Measurements from ENCODE around the gene ENAH.
"Not testable (repeated sequence)": the region's sequence is repeated elsewhere in the genome, so short reads cannot be mapped to it uniquely, and the experiment has no call there.

ENAH gene

GRCh38 chr1:225644666-225645065, 8.3 kb downstream of the ENAH start:
- TF ChIP-seq, protein P1, sequence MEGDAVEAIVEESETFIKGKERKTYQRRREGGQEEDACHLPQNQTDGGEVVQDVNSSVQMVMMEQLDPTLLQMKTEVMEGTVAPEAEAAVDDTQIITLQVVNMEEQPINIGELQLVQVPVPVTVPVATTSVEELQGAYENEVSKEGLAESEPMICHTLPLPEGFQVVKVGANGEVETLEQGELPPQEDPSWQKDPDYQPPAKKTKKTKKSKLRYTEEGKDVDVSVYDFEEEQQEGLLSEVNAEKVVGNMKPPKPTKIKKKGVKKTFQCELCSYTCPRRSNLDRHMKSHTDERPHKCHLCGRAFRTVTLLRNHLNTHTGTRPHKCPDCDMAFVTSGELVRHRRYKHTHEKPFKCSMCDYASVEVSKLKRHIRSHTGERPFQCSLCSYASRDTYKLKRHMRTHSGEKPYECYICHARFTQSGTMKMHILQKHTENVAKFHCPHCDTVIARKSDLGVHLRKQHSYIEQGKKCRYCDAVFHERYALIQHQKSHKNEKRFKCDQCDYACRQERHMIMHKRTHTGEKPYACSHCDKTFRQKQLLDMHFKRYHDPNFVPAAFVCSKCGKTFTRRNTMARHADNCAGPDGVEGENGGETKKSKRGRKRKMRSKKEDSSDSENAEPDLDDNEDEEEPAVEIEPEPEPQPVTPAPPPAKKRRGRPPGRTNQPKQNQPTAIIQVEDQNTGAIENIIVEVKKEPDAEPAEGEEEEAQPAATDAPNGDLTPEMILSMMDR (IDR thresholded peaks at IDR 0.05; ENCODE audit: control insufficient read depth, extremely low read depth, insufficient read depth), result no peak
- no peak for DNase-seq (ENCODE audit: low read depth)
- no peak overlapping the region for H3K4me3 ChIP-seq (ENCODE audit: low read depth, low read length)

DNA sequence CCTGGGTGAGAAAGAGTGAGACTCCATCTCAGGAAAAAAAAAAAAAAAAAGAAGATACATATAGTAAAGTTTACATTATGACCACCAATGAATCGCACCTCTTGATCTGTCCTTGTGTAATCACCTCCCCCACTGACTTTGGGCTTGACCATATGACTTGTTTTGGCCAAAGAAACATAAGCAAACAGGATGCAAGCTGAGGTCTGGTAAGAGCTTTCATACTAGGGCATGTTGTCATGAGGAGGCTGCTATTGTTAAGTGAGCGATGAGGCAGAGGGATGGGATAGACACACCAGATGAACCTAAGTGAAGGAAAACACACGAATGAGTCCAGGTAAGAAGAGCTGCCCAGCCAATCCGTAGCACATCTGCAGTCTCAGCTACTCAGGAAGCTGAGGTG, 10.7 kb downstream of the ENAH start:
- DNase-seq (ENCODE audit: low read depth), result no peak
- TF ChIP-seq, protein P1 (IDR thresholded peaks at IDR 0.05; ENCODE audit: control insufficient read depth, extremely low read depth, insufficient read depth), result no peak

GRCh38 chr1:225638853-225639252, 14.1 kb downstream of the ENAH start:
- H3K4me3 ChIP-seq (ENCODE audit: low read depth, low read length), result no peak overlapping the region
- TF ChIP-seq, protein P1 (IDR thresholded peaks at IDR 0.05; ENCODE audit: control insufficient read depth, extremely low read depth, insufficient read depth), result no peak
- DNase-seq (ENCODE audit: low read depth), result no peak

More for the DNA sequence above, 10.7 kb downstream of the ENAH start:
- no peak overlapping the region for H3K4me3 ChIP-seq (ENCODE audit: low read depth, low read length)

DNA sequence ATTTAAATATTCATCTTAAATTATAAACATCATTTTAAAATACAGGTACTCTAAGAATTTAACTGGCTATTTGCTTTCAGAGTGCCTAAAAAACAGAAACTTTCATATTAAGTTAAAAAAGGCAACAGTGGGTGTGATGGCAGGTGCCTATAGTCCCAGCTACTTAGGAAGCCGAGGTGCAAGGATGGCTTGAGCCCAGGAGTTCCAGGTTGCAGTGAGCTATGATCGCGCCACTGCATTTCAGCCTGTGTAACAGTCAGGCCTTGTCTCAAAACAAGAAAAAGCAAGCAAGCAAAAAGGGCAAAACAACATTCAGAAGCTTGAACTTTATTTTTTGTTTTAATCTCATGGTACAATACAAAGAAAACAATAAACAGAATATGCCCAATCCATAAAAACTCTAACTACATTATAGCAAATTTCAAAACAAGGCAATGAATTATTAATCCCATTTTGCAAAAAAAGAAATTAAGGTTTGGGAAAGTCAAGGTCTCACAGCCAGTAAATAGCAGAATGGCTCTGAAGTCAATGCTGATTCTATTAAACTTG, 15.2 kb downstream of the ENAH start:
- TF ChIP-seq, protein P1 (IDR thresholded peaks at IDR 0.05; ENCODE audit: control insufficient read depth, extremely low read depth, insufficient read depth), result no peak

GRCh38 chr1:225636992-225637391, 15.9 kb downstream of the ENAH start:
- DNase-seq (ENCODE audit: low read depth); H3K4me3 ChIP-seq (ENCODE audit: low read depth, low read length): not testable (repeated sequence)

More for the DNA sequence above, 15.2 kb downstream of the ENAH start:
- no peak for DNase-seq (ENCODE audit: low read depth)
- no peak overlapping the region for H3K4me3 ChIP-seq (ENCODE audit: low read depth, low read length)

DNA sequence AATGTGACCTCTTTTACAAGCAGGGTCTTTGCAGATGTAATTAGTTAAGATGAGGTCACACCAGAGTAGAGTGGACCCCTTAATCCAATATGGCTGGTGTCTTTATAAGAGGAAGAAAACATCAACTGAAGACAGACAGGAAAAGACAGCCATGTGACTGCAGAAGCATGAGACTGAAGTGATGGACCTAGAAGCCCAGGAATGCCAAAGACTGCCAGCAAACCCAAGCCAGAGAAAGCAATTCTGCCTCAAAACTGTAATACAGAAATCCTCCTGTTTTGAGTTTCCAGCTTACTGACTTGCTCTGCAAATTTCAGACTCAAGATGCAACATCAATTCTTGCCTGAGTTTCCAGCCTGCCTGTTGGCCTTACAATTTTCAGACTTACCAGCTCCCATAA, 17.3 kb downstream of the ENAH start:
- no peak for DNase-seq (ENCODE audit: low read depth)
- TF ChIP-seq, protein P1 (IDR thresholded peaks at IDR 0.05; ENCODE audit: control insufficient read depth, extremely low read depth, insufficient read depth), result no peak
- H3K4me3 ChIP-seq (ENCODE audit: low read depth, low read length), result no peak overlapping the region

- H3K4me3 ChIP-seq (ENCODE audit: low read depth, low read length); DNase-seq (ENCODE audit: low read depth): not testable (repeated sequence)
These were observed 20.1 kb downstream of the ENAH start for GRCh38 chr1:225632836-225633235.

- no peak for DNase-seq (ENCODE audit: low read depth)
- TF ChIP-seq, protein P1 (IDR thresholded peaks at IDR 0.05; ENCODE audit: control insufficient read depth, extremely low read depth, insufficient read depth), result no peak
- no peak overlapping the region for H3K4me3 ChIP-seq (ENCODE audit: low read depth, low read length)
These were observed 21.8 kb downstream of the ENAH start for GRCh38 chr1:225631021-225631663.

Data from LNCaP clone FGC (cell line).